Suprapubic skin (tissue), 4 donors: ENCODE results near the gene P2RY8.

Source experiments
- EP300 ChIP-seq: sonication (generic); formaldehyde crosslinking; IDR thresholded peaks from one replicate; pipeline ENCODE4 v1.6.1; 2017; ENCODE audit warnings: antibody characterized with exemption
- POLR2A ChIP-seq, 2 donors: fragments of 450-650 bp; IDR thresholded peaks; one replicate each; pipeline ENCODE4 v1.6.1; 2017; ENCODE audit warnings: antibody characterized with exemption in 2 of 2, mild to moderate bottlenecking in 2 of 2, moderate library complexity in 2 of 2
- POLR2AphosphoS5 ChIP-seq, 3 donors: sonication (generic); formaldehyde crosslinking; IDR thresholded peaks; one replicate each; pipeline ENCODE4 v1.6.1; 2017; ENCODE audit warnings: antibody characterized with exemption in 3 of 3
- TF ChIP-seq, protein P1 (sequence below), 2 donors: fragments of 200-600 bp in 1 of 2; fragments of 450-650 bp in 1 of 2; sonication (generic) in 1 of 2; IDR thresholded peaks; one replicate each; pipeline ENCODE4 v1.5.1; 2016 to 2019; ENCODE audit warnings: antibody characterized with exemption in 2 of 2, mild to moderate bottlenecking in 1 of 2, moderate library complexity in 1 of 2

DNA sequence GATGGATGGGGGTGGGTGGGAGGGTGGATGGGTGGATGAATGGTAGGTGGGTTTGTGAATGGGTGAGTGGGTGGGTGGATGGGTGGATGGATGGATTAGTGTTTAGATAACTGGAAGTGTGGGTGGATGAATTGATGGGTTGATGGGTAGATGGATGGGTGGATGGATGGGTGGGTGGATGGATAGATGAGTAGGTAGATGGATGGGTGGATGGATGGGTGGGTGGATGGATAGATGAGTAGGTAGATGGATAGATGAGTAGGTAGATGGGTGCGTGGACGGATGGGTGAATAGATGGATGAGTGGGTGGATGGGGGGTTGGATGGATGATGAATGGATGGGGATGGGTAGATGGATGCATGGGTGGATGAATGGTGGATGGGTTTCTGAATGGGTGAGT, 64.0 kb downstream of the P2RY8 start:
- TF ChIP-seq POLR2A (IDR thresholded peaks at IDR 0.05) (no peak), EP300 (no peak), POLR2AphosphoS5 (IDR thresholded peaks at IDR 0.05) (no peak)
- TF ChIP-seq, protein P1, sequence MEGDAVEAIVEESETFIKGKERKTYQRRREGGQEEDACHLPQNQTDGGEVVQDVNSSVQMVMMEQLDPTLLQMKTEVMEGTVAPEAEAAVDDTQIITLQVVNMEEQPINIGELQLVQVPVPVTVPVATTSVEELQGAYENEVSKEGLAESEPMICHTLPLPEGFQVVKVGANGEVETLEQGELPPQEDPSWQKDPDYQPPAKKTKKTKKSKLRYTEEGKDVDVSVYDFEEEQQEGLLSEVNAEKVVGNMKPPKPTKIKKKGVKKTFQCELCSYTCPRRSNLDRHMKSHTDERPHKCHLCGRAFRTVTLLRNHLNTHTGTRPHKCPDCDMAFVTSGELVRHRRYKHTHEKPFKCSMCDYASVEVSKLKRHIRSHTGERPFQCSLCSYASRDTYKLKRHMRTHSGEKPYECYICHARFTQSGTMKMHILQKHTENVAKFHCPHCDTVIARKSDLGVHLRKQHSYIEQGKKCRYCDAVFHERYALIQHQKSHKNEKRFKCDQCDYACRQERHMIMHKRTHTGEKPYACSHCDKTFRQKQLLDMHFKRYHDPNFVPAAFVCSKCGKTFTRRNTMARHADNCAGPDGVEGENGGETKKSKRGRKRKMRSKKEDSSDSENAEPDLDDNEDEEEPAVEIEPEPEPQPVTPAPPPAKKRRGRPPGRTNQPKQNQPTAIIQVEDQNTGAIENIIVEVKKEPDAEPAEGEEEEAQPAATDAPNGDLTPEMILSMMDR (IDR thresholded peaks at IDR 0.05): no peak
